ENCODE results near the gene FER.
"Not testable (repeated sequence)": the region's sequence is repeated elsewhere in the genome, so short reads cannot be mapped to it uniquely, and the experiment has no call there.

The FER gene

GRCh38 chr5:108983461-108984092, 235.9 kb downstream of the FER start:
- DNase-seq = no peak

- no peak for DNase-seq
Observed at GRCh38 chr5:108989761-108990392, 242.2 kb downstream of the FER start.

GRCh38 chr5:108992396-108993085, 244.8 kb downstream of the FER start:
- not testable (repeated sequence) for DNase-seq

- not testable (repeated sequence) for DNase-seq
Observed at GRCh38 chr5:108993440-108993839, 245.7 kb downstream of the FER start.

GRCh38 chr5:108997720-108998119, 250.0 kb downstream of the FER start:
- no peak for DNase-seq

GRCh38 chr5:108998216-108998615, 250.5 kb downstream of the FER start:
- DNase-seq = no peak

- DNase-seq = no peak
Observed at GRCh38 chr5:109003928-109004327, 256.2 kb downstream of the FER start.

GRCh38 chr5:109005297-109006009, 257.8 kb downstream of the FER start:
- no peak for DNase-seq

GRCh38 chr5:109006129-109006528, 258.4 kb downstream of the FER start:
- no peak for DNase-seq

- DNase-seq = no peak
Observed at GRCh38 chr5:109016300-109016699, 268.6 kb downstream of the FER start.

GRCh38 chr5:109022056-109022455, 274.4 kb downstream of the FER start:
- no peak for DNase-seq

- DNase-seq = not testable (repeated sequence)
Observed at GRCh38 chr5:109025729-109026128, 278.0 kb downstream of the FER start.

- DNase-seq = no peak
Observed at GRCh38 chr5:109027983-109028607, 280.4 kb downstream of the FER start.

GRCh38 chr5:109028608-109029299, 281.1 kb downstream of the FER start:
- DNase-seq = no peak

- no peak for DNase-seq
Observed at GRCh38 chr5:109029847-109030246, 282.1 kb downstream of the FER start.

- no peak for DNase-seq
Observed at GRCh38 chr5:109030360-109031143, 282.9 kb downstream of the FER start.

GRCh38 chr5:109034306-109034705, 286.6 kb downstream of the FER start:
- no peak for DNase-seq

- DNase-seq = no peak
Observed at GRCh38 chr5:109035436-109035835, 287.7 kb downstream of the FER start.

GRCh38 chr5:109038209-109038840, 290.6 kb downstream of the FER start:
- DNase-seq = no peak

GRCh38 chr5:109041317-109041716, 293.6 kb downstream of the FER start:
- DNase-seq = no peak

GRCh38 chr5:109045710-109046109, 298.0 kb downstream of the FER start:
- DNase-seq = no peak
